ENCODE data around the gene CCNJL.
"Not testable (repeated sequence)": the region's sequence is repeated elsewhere in the genome, so short reads cannot be mapped to it uniquely, and the experiment has no call there.

CCNJL gene, protein sequence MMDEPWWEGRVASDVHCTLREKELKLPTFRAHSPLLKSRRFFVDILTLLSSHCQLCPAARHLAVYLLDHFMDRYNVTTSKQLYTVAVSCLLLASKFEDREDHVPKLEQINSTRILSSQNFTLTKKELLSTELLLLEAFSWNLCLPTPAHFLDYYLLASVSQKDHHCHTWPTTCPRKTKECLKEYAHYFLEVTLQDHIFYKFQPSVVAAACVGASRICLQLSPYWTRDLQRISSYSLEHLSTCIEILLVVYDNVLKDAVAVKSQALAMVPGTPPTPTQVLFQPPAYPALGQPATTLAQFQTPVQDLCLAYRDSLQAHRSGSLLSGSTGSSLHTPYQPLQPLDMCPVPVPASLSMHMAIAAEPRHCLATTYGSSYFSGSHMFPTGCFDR

DNA sequence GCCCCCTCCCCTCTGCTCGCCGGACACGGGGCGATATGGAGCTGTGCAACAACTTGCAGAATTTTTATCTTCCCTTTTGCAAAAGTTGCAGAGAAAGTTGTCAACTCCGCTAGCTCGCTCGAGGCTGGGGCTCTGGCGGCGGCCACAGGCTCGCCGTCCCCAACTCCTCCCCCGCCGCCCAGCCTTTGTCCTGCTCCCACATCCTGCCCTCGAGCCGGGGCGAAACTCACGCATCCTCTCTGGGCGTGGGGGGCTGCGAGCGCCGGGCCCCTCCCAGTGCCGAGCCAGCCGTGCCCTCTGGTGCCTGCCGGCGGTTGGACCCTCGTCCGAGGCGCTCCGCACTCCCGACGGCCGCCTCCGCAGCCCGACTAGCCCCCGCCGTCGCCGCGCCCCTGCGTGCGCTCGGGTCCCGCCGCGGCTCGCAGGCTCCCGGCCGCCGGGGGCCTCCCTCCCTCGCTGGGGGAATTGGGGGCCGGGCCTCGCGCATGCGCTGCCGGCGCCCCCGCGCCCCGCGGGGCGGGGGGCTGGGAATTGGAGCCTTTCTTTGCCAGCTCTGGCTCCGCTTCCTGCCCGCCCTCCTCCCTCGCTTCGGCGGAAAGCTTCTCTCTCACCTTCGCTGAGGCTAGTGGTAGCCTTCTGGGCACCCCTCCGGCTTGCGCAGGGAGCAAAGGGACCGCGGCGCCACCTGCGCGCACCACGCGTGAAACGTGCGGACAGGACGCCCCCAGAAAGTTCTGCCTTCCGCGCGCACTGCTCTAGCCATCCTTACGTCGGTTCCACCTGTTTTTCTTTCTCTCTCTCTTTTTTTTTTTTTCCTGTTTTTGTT lies at the start of gene CCNJL:
CCNJL (minus strand) TSS at position 431 of the 826 bp plus-strand sequence. CDS start 641 bp downstream, outside the sequence.
- peak; percentile 4 for DNase-seq

DNA sequence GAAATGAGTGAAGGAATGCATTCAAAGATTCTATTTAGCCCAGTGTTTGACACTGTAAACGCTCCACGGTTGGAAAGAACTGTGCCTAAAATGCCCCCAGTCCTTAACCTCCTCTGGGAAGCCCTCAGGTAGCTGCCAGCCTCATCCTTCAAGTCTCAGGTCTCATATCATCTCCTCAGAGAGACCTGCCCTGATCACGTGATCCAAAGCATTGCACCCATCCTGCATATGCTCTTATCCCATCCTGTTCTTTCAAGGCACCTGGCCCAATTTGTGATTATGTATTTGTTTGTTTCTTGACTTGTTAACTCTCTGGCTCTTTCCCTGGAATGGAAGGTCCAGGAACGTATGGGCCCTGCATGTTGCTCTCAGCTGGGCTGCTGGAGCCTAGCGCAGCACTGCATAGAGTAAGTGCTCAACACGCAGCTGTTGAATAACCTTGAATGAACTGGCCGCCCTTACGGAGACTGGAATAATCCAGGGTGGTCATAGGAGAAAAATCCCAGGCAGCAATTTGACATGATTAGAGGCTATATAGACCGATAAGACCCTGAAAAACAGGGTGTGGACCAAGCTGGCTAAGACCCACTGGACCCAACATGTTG lies 49.4 kb upstream of the CCNJL start:
- DNase-seq = no peak

DNA sequence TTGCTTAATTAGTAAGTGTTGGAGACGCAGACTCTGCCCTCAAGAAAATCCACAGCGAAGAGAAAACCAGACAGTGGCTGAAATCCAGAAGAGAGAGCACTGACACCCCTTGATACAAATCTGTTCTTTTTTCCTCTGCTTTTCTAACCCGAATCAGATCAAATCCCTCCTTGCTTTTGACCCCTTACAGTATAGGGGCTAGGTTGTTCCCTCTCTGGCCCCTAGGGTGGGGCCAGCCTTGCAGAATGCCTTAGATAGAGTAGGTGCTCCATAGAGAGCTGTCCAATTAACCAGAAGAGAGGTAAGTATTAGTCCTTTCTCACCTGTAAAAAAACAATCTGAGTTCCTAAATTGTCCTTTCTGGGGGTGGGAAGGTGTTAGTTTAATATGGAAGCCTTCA lies 47.9 kb upstream of the CCNJL start:
- DNase-seq = no peak

DNA sequence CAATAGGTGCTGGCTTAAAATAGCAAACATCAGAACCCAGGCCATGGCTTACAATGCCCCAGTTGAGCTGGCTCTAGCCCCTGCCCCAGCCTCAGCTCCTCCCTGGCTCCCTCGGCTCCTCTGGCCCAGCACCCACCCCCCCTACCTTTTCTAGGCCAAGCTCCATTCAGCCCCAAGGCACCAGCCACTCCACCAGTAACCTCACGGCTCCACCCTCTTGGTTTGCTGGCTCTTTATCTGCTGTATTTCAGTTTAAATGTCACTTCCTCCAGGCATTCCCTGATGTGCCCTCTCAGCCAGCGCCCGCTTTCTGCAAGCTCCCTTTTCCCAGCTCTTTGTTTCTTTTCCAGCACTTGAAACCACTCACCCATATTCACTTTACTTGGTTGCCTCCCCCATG lies 47.5 kb upstream of the CCNJL start:
- DNase-seq = no peak

DNA sequence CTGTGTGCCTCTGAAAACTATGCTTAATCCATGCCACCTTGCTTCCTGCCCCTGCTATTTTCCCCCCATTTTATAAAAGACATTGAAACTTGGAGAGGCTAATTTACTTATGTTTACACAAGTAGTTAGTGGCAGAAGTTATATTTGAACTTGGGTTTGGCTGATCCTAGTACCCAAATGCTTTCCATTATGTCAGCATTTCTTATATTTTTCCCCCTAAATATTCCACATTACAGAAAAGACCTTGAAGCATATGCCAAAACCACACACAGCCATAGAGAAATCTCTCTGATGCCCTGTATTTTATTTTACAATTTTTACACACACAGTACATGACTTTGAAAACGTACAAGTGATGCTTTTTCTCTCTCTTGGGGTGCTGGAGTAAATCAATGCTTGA lies 46.9 kb upstream of the CCNJL start:
- DNase-seq = no peak

DNA sequence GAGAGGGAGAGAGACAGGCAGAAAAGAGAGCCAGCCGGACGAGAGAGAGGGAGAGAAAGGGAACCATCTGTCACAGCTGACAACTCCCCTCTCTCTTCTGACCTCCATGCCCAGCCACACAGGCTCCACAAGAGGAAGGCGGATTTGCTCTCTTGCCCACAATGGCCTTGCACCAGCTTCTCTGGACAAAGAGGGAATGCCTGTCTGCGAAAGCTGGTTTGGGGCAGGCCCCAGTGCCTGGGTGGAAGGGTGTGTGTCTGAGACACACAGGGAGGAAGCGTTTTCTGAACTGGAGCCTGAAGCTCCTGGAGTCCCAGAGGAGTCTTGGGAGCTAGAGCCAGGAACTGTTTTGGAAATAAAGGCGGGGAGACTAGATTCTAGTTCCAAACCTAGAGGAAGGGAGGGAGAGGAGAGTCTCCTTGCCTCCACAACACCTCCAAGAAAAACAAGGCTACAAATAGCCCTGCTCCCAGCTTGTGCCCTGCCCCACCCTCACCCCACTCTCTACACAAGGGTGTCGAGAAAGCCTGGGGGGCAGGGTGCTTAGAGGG lies 45.6 kb upstream of the CCNJL start:
- no peak for DNase-seq

DNA sequence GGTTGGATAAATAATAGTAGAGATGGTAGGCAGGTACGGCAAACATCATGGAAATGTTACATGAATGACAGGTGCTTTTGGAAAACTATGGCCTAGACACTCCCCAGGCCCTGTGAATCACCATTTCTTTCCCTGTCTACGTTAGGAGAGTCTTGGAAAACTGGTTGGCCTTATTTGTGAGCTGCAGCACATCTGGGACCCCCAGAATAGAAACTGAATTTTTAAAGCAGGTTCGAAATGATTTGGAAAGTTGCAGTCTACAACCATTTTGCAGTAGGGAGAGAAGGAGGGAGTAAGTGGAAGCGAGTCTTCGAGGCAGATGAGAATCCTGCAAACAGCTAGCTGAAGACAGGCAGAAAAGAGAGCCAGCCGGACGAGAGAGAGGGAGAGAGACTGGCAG lies 45.0 kb upstream of the CCNJL start:
- no peak for DNase-seq

DNA sequence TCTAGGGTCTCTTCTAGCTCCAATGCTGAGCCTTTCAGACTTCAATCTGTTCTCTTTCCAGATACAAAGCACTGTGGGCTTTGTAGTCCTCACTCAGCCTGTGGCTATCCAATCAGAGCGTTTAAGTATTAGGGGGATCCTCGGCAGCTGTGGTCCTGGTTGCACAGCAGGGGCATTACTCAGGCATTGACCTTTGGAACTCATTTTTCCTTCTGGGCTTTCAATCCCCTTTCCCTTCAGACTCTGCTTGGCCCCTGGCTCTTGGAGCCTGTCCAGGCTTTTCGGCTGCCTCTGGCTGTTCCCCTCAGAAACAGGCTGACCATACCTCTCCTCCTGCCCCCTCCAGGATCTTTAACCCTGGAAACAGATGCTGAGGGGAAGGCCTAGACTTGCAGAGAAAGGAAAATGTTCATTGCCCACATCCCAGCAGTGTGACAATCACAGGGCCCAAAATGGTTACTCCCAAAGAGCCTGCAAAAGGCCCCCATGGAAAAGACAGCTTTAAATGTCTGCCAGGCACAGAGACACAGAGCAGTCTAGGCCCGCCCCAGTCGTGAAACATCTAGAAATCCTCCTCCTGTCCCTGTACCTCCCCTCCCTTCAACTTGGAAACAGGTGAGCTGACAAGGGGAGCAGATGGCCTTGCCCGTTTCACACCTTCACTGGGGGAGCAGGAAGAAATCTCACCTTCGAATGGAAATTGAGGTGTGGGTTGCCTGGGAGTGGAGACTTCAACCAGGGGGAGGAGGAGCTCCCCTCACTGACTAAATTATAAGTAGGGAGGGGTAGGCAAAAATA lies 44.4 kb upstream of the CCNJL start:
- DNase-seq = no peak

DNA sequence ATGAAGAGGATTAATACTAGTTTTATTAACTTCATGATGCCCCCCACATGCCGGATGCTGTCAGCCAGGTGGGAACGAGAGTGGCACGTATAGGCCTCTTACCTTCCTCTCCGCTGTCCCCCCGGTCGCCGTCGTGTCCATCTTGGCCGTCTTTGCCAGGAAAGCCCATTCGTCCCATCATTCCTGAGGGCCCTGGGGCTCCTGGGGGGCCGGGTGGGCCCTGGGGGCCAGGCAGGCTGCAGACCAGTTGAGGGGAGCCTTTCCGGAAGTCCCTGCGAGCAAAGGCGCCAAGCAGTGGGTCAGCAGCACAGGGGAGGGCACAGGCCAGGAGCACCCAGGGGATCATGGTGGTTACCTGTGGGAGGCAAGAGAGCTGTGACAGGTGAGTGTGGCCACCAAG lies 42.3 kb upstream of the CCNJL start:
- no peak for DNase-seq

DNA sequence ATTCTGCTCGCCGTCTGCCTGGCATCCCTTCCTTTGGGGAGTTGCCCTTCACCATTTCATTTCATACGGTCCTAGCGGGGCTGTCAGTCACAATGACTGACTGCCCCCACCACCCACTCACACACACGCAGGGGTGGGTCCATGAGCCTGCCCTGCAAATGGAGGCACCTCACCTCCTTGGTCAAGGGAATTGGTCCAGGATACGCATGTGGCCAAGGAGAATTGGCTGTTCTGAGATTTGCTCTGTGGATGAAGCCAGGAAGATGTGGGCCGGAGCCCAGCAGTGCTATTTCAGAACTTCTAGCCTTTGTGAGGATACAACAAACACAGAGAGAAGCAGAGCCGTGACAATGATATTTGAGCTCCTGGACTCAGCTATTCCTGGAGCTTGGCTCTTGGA lies 41.0 kb upstream of the CCNJL start:
- DNase-seq = no peak

DNA sequence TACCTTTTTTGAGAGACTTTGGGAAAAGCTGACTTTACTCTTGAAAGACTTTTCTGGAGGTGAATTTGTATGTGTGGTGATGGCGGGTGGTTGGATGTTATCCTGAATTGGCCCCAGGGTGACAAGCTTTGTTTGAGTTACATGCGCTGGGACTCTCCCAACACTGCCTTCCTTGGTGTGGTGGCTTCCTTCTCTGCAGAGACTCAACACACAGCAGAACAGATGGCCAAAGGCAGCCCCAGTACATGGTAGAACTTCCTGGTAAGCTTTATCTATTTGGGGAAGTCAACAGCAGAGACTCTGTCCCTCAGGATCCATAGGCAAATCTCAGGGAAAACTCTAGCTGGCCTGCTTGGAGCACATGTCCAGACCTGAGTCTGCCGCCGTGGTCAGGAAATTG lies 39.9 kb upstream of the CCNJL start:
- DNase-seq = no peak

DNA sequence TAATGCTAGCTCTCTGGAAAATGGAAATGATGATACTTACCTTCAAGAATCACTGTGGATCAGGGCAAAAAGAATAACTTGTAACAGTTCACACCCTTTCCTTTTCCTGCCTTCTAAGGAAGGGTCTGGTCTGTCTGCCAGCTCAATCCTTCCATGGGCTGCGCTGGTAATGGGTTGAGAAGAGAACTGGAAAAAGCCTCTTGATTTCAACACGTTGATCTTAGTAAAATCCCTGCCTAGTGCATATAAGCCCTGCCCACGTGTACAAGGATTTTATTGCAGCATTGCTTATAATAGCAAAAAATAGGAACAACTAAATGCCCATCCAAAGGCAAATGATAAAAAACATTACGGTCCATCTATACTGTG lies 37.6 kb upstream of the CCNJL start:
- no peak for DNase-seq

DNA sequence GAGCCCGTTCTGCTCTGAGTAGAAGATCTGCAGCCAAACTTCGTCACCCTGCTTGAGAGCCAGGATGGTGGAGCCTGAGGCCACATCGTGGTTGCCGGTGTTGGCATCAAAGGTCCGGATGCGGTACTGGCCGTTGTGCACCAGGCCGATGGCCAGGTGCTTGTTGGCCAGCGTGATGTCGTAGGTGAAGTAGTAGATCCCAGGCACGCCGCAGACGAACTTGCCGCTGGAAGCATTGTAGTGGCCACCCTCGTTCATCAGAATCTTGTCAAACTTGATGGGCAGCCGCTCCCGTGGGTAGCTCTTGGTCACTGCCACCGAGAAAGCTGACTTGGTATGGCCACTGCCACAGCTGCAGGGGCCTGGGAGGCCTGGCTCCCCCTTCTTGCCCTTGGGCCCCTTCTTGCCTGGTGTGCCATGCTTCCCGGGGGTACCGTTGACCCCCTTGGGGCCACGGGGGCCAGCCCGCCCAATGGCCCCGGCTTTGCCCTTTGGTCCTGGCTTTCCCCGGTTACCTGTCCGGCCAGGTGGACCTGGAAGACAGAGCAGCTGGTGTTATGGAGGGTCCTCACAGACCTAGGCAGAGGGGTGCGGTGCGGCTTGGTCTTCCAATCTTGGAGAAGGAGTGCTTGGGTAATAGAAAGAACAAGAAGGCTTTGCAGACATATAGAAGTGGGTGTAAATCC lies 37.0 kb upstream of the CCNJL start:
- no peak for DNase-seq

DNA sequence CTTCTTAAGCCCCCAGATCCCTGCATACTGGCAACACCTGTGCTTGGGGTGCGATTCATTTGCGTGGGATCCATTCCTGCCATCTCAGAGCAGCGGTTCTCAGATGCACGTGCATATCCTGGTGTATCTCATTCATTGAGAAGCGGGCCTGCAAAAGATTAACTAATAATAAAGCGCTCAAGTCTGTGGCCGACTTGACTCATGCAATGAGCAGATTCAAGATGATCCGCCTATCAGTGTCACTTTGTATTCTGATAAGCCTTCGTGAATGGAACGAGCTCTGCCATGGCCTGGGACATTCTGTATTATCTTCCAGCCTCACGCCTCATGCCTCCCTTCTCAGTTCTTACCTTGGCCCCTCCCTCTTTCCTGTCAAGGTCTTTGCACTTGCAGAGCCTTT lies 35.7 kb upstream of the CCNJL start:
- DNase-seq = no peak

DNA sequence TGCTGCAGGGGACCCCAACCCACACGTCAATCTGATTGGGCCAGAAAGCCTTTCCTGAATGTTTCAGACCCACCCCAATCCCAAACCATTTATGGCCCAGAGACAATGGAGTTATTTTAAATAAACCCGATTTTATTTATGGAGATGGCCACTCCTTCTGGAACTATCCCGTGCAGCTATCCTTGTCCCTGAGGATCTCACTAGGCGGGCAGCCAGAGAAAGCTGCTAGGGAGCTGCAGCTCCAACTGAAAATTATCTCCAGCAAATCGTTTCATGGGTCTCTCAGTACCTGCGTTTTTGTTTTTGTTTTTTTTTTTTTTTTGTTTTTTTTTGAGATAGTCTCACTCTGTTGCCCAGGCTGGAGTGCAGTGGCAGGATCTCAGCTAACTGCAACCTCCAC lies 35.1 kb upstream of the CCNJL start:
- no peak for DNase-seq

DNA sequence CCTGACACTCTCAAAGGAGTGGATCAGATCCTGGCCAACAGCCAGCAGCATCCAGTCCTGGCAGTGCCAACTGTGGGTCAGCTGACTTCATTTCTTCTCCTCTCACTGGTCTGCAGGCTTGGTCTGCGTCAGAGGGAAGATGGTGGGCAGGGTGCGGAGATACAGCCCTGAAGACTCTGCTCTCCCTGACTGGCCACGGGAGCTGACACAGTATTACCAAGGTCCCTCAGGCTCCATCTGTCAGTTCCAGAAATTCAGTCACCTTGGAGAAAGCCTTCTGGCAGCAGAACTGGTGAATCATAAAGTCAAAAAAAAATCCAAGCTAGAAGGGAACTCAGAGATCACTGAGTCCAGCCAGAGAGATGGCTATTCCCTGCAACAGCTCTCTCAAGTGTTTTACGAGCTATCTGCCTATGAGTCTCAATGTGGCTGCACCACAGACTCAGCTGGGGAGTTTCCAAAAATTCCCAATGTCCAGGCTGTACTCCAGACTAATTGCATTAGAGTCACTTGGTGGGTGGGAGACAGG lies 30.1 kb upstream of the CCNJL start:
- DNase-seq = no peak

DNA sequence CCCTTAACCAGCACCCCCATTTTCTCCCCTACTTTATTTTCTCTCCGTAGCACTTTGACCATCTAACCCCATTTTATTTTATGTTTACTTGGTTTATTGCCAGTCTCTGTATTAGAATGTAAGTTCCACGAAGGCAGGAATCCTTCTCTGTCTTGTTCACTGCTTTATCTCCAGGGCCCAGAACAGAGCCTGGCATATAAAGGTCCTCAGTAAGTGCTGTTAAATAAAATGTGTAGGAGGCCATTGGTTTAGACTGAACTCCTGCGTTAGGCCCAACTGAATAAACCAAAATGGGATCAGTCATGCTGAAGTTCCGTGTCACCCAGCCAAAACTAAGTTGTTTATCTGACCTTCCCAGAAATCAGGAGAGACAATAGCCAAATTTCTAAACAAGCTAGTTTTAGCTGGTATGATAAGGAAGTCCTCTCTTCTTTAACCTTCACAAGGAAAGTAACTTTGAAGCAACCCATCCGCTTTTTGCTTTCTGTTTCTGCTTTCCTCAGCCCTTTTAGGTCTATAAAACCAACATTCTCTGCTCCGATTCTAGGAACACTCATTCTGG lies 29.0 kb upstream of the CCNJL start:
- no peak for DNase-seq

DNA sequence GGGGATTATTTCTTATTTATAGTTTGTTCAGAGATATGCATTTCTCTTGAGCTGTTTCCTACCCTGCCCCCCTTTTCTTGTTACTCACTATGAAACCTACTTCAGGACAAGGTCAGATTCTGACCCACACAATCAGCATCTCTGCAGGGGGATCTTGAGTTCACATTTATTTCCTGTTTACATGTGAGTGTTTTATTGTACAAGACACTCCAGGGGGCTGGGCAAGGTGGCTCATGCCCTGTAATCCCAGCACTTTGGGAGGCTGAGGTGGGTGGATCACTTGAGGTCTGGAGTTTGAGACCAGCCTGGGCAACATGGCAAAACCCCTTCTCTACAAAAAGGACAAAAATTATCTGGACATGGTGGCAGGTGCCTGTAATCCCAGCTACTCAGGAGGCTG lies 28.1 kb upstream of the CCNJL start:
- DNase-seq = not testable (repeated sequence)

DNA sequence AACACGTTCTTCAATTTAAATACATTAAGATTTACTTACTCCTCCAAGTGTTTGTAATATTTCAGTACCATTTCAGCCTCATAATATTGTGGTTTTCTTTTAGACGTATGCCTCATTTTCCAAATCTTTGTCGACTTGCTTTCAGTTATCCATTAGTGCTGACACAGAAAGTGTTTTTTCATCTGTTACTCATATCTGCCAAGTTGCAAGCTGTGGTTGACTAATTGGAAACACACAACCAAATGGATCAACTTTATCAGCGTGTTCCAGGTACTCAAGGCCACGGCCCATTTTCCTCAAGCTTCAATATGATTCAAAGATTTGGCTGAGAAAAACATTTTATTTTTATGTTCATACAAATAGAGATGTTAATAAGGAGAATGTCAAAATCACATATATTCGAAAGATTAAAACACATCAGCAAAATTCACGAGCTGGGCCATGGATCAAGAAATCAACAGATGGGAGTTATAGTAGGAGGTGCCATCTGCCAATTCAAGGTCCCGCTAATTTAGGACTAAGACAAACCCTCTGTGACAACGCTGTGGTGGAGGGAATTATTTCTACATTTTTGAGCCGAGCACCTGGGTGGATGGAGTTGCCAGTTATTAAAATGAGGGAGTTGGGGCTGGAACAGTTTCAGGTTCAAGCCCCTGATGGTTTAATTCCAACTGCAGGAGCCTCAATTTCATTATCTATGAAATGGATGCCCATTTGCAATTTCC lies 27.2 kb upstream of the CCNJL start:
- DNase-seq = peak; percentile 80

DNA sequence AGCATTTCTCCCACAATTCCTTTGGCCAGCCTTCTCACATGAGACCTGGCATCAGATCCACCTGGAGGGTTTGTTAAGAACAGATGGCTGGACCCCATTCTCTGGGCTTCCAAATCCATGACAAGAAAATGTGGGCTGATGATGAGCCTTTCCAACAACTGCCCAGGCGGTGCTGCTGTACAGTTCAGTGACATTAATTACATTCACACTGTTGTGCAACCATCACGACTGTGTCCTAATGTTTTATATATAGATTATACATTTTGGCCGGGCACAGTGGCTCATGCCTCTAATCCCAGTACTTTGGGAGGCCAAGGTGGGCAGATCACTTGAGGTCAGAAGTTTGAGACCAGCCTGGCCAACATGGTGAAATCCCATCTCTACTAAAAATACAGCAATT lies 22.4 kb upstream of the CCNJL start:
- not testable (repeated sequence) for DNase-seq

DNA sequence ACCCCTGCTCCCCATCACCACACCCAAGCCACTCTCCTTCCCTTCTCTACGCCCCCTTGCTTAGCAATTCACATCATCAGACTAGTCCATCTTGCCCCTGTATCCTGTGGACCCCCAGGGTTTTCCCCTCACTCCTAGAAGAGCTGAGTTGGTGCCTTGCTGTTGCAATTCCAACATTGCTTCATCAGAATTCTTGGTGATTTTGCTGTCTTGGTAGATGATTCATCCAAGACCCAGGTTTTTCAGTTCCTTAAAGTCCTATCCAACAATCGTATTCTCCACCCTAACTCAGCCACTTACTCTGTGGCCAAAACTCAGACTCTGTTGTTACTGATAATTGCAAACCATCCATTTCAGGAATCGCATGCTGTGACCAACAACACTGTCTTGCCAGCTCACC lies 21.4 kb upstream of the CCNJL start:
- DNase-seq = no peak

All from NCI-H1694 (cell line).